Measurements from ENCODE around the gene CTIF.

Gene CTIF

DNA sequence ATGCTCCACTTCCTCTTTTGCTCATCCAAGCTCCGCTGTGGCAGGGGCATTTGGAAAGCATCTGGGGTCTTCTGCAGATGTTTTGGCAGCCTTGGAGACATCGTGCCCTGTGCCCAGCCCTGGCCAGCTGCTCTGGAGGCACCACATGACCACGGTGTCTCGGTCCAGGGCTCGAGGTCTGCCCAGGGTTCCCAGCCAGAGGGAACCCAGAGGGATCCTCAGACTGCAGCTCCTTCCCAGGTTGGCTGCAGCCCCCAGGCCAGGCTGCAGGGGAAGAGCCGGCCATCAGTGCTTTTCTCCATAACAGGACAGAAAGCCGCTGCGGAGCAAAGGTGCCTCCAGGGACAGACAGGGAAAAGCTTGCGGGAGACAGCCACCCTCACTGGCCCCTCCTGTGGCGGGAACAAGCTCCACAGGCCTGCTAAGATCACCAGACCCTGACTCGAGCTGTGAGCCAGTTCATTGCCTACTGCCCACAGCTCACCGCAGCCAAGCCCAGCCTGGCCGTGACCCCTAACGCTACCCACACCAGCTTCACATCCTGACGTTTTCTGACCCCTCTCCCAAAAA, 337.2 kb downstream of the CTIF start:
- TF ChIP-seq, protein P1, sequence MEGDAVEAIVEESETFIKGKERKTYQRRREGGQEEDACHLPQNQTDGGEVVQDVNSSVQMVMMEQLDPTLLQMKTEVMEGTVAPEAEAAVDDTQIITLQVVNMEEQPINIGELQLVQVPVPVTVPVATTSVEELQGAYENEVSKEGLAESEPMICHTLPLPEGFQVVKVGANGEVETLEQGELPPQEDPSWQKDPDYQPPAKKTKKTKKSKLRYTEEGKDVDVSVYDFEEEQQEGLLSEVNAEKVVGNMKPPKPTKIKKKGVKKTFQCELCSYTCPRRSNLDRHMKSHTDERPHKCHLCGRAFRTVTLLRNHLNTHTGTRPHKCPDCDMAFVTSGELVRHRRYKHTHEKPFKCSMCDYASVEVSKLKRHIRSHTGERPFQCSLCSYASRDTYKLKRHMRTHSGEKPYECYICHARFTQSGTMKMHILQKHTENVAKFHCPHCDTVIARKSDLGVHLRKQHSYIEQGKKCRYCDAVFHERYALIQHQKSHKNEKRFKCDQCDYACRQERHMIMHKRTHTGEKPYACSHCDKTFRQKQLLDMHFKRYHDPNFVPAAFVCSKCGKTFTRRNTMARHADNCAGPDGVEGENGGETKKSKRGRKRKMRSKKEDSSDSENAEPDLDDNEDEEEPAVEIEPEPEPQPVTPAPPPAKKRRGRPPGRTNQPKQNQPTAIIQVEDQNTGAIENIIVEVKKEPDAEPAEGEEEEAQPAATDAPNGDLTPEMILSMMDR (IDR thresholded peaks at IDR 0.05; ENCODE audit: extremely low read depth, missing control alignments) = no peak
- no peak for DNase-seq (ENCODE audit: low spot score)

- no peak for DNase-seq (ENCODE audit: low spot score)
- TF ChIP-seq, protein P1 (IDR thresholded peaks at IDR 0.05; ENCODE audit: extremely low read depth, missing control alignments) = no peak
Observed at GRCh38 chr18:48876590-48876989, 337.8 kb downstream of the CTIF start.

GRCh38 chr18:48877941-48878340, 339.1 kb downstream of the CTIF start:
- no peak for DNase-seq (ENCODE audit: low spot score)

DNA sequence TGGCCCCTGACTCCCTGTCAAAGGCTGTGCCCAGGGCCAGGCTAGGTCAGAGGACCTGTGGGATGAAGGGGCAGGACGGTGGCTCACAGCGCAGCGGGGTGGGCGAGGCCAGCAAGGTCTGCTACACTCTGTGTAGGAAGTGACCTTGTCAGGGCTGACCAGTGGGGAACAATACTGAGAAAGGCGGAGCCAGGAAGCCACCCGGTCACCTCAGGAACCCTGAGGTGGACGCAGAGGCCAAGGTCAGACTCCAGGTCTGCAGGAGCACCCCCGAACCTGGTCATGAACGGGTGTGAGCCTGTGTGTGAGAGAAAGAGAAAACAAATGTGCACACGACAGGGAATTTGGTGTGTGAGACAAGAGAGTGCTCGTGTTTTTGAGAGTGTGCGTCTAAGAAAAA, 339.6 kb downstream of the CTIF start:
- TF ChIP-seq, protein P1 (IDR thresholded peaks at IDR 0.05; ENCODE audit: extremely low read depth, missing control alignments) = no peak
- no peak for DNase-seq (ENCODE audit: low spot score)

More at GRCh38 chr18:48877941-48878340, 339.1 kb downstream of the CTIF start:
- TF ChIP-seq, protein P1 (IDR thresholded peaks at IDR 0.05; ENCODE audit: extremely low read depth, missing control alignments) = no peak

DNA sequence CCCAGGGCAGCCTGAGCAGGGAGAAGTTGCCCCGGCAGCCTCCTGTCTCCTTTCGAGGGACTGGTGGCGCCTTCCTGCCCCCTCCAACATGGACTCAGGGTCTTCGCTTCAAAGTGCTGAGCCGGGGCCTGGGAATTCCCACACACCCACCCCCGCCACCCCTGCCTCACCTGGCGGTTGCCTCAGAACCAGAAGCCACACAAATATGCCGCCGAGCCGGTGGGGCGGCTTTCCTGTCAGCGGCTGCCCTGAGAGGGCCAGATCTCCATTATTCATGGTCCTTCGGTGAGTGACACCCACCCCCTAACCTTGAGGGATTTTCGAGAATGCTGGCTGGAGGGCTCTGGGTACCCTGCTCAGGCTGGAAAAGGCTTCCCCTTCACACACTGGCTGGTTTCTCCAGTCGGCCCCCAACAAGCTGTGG, 340.2 kb downstream of the CTIF start:
- DNase-seq (ENCODE audit: low spot score) = no peak
- TF ChIP-seq, protein P1 (IDR thresholded peaks at IDR 0.05; ENCODE audit: extremely low read depth, missing control alignments) = no peak

- no peak for DNase-seq (ENCODE audit: low spot score)
Observed at GRCh38 chr18:48880931-48881330, 342.1 kb downstream of the CTIF start.

DNA sequence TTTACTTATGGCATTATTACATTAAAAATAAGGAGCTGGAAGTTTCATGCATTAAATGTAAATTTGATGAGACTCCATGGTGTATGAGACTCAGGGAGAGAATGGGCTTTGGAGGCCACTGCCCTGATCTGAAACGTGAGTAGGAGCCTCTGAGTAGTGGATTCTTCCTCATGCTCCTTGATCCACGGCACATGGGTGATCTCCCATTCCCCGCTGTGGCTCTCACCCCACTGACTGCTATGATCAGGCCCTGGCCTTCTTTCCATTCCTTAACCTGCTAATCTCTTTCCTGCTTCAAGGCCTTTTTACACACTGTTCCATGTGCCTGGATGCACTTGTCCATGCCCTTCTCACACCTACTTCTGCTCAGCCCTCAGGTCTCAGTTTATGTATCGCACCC, 343.5 kb downstream of the CTIF start:
- TF ChIP-seq, protein P1 (IDR thresholded peaks at IDR 0.05; ENCODE audit: extremely low read depth, missing control alignments) = no peak
- no peak for DNase-seq (ENCODE audit: low spot score)

More at GRCh38 chr18:48880931-48881330, 342.1 kb downstream of the CTIF start:
- TF ChIP-seq, protein P1 (IDR thresholded peaks at IDR 0.05; ENCODE audit: extremely low read depth, missing control alignments) = no peak
